ENCODE data around the gene C6orf89. TPM values are rescaled to one million over a fixed set of nuclear protein-coding genes. Genes with fewer than 3 reads are reported as not detected.
"Not testable (repeated sequence)": the region's sequence is repeated elsewhere in the genome, so short reads cannot be mapped to it uniquely, and the experiment has no call there.

C6orf89 gene
- total RNA-seq, 2 donors from 2014 or later, result 56.5 to 59.9 TPM

DNA sequence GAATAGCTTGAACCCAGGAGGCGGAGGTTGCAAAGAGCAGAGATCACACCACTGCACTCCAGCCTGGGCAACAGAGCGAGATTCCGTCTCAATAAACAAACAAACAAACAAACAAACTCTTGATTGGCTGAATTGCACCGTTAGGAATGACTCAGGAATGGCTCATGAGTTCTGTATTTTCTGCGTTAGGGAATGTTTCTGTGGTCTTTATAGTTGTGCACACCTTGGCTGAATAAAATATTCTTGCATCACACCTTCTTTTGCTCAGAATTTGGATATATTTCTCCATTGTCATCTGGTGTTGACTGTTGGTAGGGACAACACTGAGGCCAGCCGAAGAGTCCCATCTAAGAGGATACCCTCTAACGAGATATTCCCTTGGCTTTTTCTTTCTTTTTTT is 49.1 kb downstream of the C6orf89 start:
- intact Hi-C loops (cut with DNase I), result no loop called here
- DNase-seq (ENCODE audit: low spot score), result no peak

DNA sequence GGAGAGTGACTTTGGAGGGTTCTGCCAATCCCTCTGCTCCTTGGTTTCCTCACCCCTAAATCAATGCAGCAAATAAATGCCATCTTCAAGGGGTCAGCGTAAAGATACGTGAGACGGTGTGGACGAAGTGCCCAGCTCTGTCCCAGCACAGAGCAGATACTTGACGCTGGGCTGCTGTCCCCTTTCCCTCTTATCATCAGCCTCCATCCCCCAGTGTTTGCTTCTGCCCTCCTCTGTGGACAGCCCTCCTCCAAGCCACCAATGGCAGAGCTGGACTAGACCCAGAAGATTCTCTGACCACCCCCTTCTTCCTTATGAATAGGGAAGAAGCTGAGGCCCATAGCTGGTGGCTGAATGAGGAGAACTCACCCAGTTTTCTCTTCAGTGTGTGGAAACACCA is 51.1 kb downstream of the C6orf89 start:
- intact Hi-C loops (cut with DNase I), result no loop called here
- DNase-seq (ENCODE audit: low spot score), result no peak

DNA sequence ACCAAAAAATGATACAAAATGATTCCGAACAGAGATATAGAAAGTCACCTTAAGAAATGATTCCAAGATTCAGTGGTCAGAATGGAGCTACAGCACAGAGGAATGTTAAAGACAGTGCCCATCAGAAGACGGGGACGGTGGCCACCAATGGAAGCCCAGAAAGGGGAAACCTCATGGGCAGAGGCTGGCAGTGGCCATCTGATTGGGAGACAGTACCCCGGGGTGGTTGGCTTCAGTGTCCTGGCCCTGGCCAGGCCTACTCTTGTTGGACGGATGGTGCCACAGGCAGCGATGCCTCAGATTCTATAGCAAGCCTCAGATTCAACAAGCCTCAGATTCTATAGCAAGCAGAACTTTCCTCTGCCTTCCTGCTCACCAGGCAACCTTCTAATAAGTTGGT is 52.1 kb downstream of the C6orf89 start:
- no peak for DNase-seq (ENCODE audit: low spot score)
- intact Hi-C loops (cut with DNase I), result no loop called here

DNA sequence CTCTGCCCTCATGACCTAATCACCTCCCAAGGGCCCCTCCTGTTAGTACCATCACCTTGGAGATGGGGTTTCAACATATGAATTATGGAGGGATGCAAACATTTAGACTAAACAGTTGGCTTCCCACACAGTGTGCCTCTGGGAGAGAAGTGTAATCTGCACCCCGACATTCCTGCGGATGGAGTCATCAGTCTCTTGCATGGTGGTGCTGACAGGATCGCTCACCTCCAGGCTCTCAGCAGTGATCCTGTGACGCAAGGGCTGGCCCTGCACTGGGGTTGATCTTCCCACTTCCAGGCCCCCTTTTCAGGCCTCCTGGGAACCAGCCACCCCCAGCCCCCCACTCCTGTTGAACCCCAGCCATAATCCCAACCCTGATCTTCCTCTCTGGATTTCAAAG is 52.8 kb downstream of the C6orf89 start:
- intact Hi-C loops (cut with DNase I), result no loop called here
- DNase-seq (ENCODE audit: low spot score), result no peak

DNA sequence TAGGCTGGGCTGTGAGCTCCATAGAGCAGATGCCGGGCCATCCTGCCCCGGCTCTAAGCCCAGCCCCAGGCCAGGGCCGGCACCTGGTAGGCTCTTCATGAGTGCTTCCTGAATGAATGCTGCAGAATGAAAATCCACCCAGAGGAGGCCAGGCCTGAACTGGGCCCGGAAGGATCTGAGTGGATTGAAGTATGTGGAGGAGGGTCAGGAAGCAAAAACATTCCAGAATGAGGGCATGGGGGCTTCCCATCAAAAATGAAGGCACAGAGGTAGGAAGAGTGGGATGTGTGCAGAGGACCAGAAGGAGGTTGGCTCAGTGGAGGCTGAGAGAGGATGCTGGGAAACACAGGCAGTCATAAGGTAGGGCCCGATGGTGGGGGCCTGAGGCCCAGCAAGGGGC is 53.3 kb downstream of the C6orf89 start:
- intact Hi-C loops (cut with DNase I); DNase-seq (ENCODE audit: low spot score): not testable (repeated sequence)

DNA sequence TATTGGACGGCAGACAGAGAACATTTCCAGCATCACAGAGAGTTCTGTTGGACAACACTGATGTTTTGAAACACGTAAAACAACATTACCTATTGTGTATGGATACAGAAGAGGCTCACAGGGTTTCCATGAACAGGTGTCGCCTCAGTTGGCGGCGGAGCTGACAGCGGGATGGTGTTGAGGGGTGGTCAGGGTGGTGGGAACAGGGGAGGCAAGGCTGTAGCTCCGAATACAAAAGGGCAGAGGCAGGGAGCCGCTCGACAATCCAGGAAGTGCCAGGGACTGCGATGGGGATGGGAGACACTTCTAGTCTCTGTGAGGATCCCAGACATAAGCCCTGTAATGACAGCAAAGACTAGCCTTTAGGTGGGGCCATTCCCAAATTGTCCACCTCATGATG is 54.3 kb downstream of the C6orf89 start:
- DNase-seq (ENCODE audit: low spot score), result no peak
- intact Hi-C loops (cut with DNase I), result no loop called here

DNA sequence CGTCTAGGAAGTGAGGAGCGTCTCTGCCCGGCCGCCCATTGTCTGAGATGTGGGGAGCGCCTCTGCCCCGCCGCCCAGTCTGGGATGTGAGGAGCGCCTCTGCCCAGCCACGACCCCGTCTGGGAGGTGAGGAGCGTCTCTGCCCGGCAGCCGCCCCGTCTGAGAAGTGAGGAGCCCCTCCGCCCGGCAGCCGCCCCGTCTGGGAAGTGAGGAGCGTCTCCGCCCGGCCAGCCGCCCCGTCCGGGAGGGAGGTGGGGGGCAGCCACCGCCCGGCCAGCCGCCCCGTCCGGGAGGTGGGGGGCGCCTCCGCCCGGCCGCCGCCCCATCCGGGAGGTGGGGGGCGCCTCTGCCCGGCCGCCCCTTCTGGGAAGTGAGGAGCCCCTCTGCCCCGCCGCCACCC is 55.8 kb downstream of the C6orf89 start:
- DNase-seq (ENCODE audit: low spot score); intact Hi-C loops (cut with DNase I): not testable (repeated sequence)

DNA sequence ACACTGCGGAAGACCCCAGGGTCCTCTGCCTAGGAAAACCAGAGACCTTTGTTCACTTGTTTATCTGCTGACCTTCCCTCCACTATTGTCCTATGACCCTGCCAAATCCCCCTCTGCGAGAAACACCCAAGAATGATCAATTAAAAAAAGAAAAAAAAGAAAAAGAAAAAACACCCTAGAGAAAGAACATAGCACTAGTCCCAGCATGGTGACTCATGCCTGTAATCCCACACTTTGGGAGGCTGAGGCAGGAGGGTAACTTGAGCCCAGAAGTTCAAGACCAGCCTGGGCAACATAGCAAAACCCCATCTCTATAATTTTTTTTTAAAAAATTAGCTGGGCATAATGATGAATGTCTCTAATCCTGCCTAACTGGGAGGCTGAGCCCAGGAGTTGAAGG is 56.6 kb downstream of the C6orf89 start:
- DNase-seq (ENCODE audit: low spot score); intact Hi-C loops (cut with DNase I): not testable (repeated sequence)

DNA sequence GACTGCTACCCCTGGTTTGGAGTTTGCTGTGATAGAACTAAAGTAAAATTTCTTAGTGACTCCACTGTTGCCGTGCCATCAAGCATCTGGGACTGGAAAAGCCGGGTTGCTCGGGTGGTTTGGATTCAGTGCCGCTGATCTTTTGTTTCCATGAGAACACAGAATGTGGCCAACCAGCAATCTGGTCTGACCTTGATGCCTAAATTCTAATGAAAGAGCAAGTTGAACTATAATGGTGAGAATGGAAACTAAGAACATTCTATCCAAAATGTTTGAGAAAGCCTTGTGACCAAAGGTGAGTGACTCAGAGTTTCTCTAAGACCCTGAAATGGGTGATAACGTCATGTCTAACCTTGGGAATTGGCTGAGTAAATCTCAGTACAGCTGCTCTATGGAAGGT is 58.9 kb downstream of the C6orf89 start:
- DNase-seq (ENCODE audit: low spot score), result no peak
- intact Hi-C loops (cut with DNase I), result no loop called here

DNA sequence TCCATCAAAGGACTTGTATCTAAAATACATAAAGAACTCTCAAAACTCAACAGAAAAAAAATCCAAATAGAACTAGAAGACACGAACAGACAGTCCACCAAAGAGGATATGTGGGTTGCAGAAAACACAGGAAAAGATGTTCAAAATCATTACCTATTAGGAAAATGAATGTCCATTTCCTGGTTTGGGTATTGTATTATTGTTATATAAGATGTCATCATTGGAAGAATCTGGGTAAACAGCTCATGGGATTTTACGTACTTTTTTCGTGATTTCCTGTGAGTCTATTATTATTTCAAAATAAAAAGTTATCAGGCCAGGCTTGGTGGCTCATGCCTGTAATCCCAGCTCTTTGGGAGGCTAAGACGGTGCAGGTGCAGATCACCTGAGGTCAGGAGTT is 59.5 kb downstream of the C6orf89 start:
- DNase-seq (ENCODE audit: low spot score), result no peak
- intact Hi-C loops (cut with DNase I), result no loop called here

DNA sequence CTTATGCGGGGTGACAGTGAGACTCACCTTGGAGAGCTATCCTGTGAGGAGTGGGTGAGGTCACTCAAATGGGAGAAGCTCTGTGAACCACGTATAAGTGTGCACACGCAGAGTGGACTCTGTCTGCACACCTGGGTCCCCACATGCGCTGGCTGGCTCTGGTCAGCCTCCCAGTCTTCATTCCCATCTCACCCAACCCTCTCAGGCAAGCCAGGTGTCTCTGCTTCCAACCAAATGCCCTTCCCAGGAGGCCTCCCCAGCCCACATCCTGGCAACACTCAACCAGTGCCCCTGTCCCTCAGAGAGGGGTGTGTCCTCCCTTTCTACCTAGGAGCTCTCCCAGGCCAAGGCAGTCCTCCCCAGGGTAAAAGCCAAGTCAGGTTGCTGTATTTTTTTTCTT is 60.8 kb downstream of the C6orf89 start:
- intact Hi-C loops (cut with DNase I), result no loop called here

DNA sequence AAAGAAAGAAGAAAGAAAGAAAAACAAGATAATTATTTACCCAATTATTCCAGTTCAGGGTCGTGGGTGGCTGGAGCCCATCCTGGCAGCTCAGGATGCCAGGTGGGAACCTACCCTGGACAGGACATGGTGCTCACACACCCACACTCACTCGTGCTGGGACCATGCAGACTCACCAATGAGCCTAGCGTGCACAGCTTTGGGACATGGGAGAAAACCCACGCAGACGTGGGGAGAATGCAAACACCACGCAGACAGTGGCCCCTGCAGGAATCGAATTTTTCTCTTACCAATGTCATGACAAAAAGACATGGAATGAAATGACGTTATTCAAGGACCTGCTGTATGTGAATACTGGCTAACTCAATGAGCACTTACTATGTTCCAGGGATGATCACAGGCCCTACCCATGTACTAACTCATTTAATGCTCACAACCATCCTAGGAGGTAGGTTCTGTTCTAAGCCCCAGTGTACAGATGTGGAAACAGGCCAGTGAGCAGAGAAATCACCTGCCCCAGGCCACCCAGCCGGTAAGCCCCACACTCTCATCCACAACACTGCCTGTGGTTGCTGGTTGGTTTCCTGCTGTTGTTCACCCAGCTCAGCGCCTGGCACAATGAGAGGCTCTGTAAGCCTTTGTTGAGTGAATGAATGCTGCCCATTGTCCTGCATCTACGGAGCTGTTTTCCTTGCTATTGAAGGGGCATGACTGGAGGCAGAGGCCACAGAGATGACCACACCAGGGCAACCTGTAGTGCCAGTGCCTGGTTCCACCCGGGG is 62.0 kb downstream of the C6orf89 start:
- DNase-seq (ENCODE audit: low spot score), result peak; percentile 46
- intact Hi-C loops (cut with DNase I), result no loop called here

More for the DNA sequence above, 60.8 kb downstream of the C6orf89 start:
- no peak for DNase-seq (ENCODE audit: low spot score)

DNA sequence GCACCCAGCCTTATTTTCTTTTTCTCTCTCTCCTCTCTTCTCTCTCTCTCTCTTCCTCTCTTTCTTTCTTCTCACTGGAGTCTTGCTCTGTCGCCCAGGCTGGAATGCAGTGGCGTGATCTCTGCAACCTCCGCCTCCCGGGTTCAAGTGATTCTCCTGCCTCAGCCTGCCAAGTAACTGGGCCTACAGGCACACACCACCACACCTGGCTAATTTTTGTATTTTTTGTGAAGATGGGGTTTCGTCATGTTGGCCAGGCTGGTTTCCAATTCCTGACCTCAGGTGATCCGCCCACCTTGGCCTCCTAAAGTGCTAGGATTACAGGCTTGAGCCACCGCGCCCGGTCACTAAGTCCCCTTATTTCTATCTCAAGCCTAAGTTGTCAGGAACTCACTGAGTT is 63.3 kb downstream of the C6orf89 start:
- intact Hi-C loops (cut with DNase I), result not testable (repeated sequence)

DNA sequence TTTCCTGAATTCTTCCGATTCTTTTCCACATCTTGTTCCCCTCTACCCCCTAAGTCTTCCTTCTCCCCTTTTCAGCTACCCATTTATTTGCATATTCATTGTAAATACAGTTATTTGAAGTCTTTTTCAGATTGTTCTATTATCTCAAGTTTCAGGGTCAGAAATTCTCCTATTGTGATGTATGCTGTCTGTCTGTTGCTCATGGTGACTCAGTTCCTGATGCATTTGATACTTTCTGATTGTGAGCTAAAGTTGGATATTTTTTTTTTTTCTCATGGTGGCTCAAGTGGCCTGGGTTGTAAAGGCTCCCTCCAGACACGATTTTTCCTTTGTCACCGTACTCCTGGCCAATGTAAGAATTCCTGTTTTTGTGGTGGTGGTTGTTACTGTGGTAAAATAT is 63.9 kb downstream of the C6orf89 start:
- intact Hi-C loops (cut with DNase I), result no loop called here
- no peak for DNase-seq (ENCODE audit: low spot score)

More for the DNA sequence above, 63.3 kb downstream of the C6orf89 start:
- DNase-seq (ENCODE audit: low spot score), result peak; percentile 40

DNA sequence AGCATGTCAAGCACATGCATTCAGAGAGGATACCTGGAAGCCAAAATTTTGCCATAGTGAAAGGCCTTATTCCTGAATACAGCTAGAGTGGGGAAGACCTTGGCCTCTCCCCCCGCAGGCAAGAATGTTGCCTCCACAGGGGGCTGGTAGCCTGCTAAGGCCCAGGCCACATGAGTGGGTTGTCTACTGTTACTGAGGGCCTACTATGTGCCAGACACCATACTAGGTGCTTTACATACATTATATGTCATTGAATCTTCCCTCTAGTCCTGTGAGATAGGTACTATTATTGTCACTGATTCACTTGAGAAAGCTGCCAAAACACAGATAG is 68.1 kb downstream of the C6orf89 start:
- intact Hi-C loops (cut with DNase I), result no loop called here
- DNase-seq (ENCODE audit: low spot score), result no peak

DNA sequence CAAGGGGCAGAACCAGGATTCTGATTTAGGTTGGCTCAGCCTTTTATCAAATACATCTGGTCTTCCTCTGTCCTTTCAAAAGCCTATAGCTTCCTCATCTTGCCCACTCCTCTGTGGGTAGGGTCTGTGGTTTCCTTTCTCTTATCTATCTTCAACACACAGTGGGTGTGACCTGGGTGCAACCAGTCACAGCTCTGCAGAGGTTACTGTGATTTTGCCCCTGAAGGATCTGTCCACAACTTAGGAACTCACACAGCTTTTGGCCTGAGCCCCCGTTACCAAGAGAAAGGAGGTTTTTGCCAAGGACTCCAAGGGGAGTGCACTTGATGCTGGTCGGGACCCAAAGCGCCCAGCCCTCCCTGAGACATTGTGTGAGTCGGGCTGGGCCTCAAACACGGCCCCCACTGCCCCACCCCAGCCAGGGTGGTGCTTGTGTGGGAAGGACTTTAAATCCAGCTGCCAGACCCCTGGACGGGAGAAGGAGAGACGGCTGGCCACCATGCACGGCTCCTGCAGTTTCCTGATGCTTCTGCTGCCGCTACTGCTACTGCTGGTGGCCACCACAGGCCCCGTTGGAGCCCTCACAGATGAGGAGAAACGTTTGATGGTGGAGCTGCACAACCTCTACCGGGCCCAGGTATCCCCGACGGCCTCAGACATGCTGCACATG is 68.6 kb downstream of the C6orf89 start, which contains the start of gene PI16:
TSS of gene PI16 (plus strand) at position 477 of the 670 bp plus-strand sequence. CDS start at position 500, 23 bp downstream.
- DNase-seq (ENCODE audit: low spot score), result peak; percentile 83
- intact Hi-C loops (cut with DNase I), result no loop called here

DNA sequence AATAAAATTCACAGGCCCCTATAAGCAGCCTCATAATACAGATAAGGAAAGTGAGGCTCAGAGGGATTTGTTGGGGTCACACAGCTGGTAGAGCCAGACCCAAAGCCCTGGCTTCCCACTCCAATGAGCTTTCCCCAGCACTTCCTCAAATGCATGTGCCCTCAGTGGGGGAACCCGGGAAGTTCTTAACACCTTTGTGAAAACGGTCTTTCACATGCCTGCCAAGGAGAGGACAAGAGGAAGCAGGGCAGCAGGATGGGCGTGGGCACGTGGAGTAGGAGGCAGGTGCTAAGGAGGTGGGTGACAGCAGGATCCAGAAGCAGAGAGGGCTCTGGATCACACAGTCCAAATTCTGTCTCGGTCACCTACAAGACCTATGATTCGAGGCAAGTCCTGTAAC is 69.4 kb downstream of the C6orf89 start:
- DNase-seq (ENCODE audit: low spot score), result peak; percentile 16
- intact Hi-C loops (cut with DNase I), result no loop called here

DNA sequence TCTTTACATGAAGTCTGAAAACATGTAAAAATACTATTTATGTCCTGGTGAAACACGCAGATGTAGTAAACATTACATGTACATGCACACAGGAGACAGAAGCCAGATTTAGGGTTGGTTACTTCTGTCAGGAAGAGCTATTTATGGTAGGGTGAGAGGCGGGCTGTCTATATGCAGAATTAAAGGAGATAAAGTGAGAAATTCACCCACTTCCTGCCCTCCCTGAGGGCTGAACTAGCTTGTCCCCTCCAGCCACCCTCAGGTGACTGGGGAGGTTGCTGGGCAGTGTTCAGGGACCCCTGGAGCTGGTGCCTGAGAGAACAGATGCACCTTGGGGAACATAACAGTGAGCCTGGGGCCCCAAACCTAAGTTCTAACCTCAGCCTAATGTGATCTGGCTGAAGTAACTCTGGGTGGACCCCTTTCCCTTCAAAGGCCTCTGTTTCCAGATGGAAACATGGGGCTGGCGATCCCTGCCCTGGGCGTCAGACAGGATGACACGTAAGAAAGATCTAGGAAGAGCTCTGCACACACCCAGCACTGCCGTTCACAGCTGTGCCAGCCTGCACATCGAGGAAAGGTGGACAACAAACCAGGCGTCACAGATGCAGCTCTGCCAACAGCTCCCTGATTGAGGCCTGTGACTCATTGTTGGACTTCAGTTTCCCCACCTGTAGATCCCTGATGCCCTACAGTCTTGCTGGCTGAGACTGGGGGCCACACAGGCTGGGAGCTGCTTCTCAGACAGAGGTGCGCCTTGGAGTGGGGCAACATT is 70.1 kb downstream of the C6orf89 start:
- peak; percentile 74 for DNase-seq (ENCODE audit: low spot score)

DNA sequence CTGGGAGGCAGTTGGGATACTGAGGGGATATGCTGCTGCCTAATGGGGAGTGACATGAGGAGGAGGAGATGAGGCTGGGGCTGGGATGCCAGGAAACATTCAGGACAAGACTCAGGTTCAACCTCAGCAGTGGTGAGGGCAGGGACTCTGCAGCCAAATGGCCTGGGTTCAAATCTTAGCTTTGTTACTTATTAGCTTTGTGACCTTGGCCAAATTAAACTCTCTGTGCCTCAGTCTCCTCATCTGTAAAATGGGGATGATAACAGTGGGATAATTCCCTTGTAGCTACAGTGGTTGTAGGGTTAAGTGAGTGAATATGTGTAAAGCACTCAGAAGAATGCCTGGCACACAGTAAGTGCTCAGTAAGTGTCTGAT is 70.7 kb downstream of the C6orf89 start:
- intact Hi-C loops (cut with DNase I), result no loop called here
- no peak for DNase-seq (ENCODE audit: low spot score)

More for the DNA sequence above, 70.1 kb downstream of the C6orf89 start:
- intact Hi-C loops (cut with DNase I), result no loop called here

DNA sequence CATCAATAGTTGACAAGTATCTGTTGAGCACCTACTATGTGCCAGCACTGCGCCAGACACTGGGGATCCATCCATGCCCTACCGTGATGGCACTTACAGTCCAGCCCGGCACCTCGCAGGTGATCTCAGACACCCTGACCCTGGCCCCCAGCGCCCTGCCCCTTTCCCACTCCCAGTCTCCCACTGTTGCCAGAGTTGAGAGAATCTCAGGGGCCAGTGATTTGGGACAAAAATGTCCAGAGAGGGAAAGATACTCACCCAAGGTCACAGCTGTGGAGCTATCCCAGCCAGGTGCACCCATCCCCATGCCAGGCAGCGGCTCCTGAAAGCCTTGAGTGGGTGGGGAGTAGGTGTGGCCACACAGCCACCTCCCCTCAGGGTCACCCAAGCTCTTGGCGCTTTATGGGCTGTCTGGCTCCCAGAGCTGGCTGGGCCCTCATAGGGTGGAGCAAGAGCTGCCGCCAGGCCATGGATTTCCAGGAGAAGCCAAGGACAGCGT is 72.1 kb downstream of the C6orf89 start:
- intact Hi-C loops (cut with DNase I), result no loop called here
- peak; percentile 72 for DNase-seq (ENCODE audit: low spot score)
